ENCODE measurements around the gene ATP12A.

The ATP12A gene

GRCh38 chr13:24745516-24745860 lies 65.3 kb downstream of the ATP12A start:
- in situ Hi-C loops (cut with MboI; ENCODE audit: low sequenced_read_pairs, unreplicated experiment) = loop anchor here (25.0 kb wide), 1 partner anchor 242 kb away; no protein-coding TSS in a partner anchor
- DNase-seq (ENCODE audit: low spot score) = no peak

GRCh38 chr13:24745861-24746617 lies 65.8 kb downstream of the ATP12A start:
- in situ Hi-C loops (cut with MboI; ENCODE audit: low sequenced_read_pairs, unreplicated experiment) = loop anchor here (25.0 kb wide), 1 partner anchor 241 kb away; no protein-coding TSS in a partner anchor
- peak; percentile 45 for DNase-seq (ENCODE audit: low spot score)
- TF ChIP-seq CTCF (IDR thresholded peaks at IDR 0.05; ENCODE audit: borderline replicate concordance, control extremely low read depth, extremely low read depth, insufficient read depth, missing control alignments) = no peak

More at GRCh38 chr13:24745516-24745860, 65.3 kb downstream of the ATP12A start:
- TF ChIP-seq CTCF (IDR thresholded peaks at IDR 0.05; ENCODE audit: borderline replicate concordance, control extremely low read depth, extremely low read depth, insufficient read depth, missing control alignments) = no peak

DNA sequence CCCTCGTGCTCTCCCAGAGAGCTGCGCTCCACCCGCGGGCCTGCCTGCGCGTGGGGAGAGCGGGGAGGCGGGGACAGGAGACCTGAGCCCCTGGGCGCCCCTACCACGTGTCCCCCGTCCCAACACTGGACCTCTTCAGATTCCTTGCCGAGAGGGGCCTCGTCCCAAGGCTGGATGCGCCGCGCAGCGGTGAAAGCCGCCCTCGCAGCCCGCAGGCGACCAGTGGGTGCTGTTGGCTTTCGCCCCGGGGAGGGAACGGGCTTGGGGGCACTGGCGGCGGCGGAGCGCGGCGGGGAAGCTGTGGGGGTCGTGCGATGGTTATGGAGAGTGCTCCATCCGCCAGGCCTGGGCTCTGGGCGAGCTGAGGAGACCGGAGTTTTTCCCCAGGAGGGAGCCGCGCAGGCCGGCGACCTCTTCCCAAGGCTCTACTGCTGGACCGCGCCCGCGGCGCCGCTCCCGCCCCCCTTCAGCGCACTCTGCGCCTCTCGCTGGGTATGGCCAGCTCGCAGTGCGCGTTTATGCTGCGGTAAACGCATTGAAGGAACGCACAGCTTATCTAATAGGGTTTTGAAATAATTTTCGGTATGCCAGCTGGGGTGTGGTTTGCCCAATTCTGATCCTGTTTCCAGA lies 66.5 kb downstream of the ATP12A start:
- DNase-seq (ENCODE audit: low spot score) = peak; percentile 62
- no peak for TF ChIP-seq CTCF (IDR thresholded peaks at IDR 0.05; ENCODE audit: borderline replicate concordance, control extremely low read depth, extremely low read depth, insufficient read depth, missing control alignments)
- in situ Hi-C loops (cut with MboI; ENCODE audit: low sequenced_read_pairs, unreplicated experiment) = loop anchor here (25.0 kb wide), 1 partner anchor 241 kb away; no protein-coding TSS in a partner anchor

GRCh38 chr13:24747248-24748060 lies 67.2 kb downstream of the ATP12A start:
- in situ Hi-C loops (cut with MboI; ENCODE audit: low sequenced_read_pairs, unreplicated experiment) = loop anchor here (25.0 kb wide), 1 partner anchor 240 kb away; no protein-coding TSS in a partner anchor
- peak; percentile 51 for DNase-seq (ENCODE audit: low spot score)
- TF ChIP-seq CTCF (IDR thresholded peaks at IDR 0.05; ENCODE audit: borderline replicate concordance, control extremely low read depth, extremely low read depth, insufficient read depth, missing control alignments) = no peak

- DNase-seq (ENCODE audit: low spot score) = no peak
- in situ Hi-C loops (cut with MboI; ENCODE audit: low sequenced_read_pairs, unreplicated experiment) = loop anchor here (25.0 kb wide), 1 partner anchor 239 kb away; no protein-coding TSS in a partner anchor
Measured at GRCh38 chr13:24748061-24748400, 67.8 kb downstream of the ATP12A start.

More at GRCh38 chr13:24748061-24748400, 67.8 kb downstream of the ATP12A start:
- TF ChIP-seq CTCF (IDR thresholded peaks at IDR 0.05; ENCODE audit: borderline replicate concordance, control extremely low read depth, extremely low read depth, insufficient read depth, missing control alignments) = no peak

All from GM13976 (cell line).